SH-SY5Y (cell line): ENCODE results near the gene CROCC2.

Source experiments
- GATA2 ChIP-seq: IDR thresholded peaks from 2 replicates; pipeline ENCODE4 v1.6.1; 2011; ENCODE audit warnings: mild to moderate bottlenecking, low read depth, low read length
- GATA3 ChIP-seq: IDR thresholded peaks from 2 replicates; pipeline ENCODE4 v1.6.1; 2011; ENCODE audit warnings: low read depth, mild to moderate bottlenecking, low read length, moderate library complexity

CROCC2 gene

GRCh38 chr2:240967681-240968621, 61.8 kb downstream of the CROCC2 start:
- TF ChIP-seq GATA2, result no peak
- TF ChIP-seq GATA3, result no peak

- TF ChIP-seq GATA3 (no peak), GATA2 (no peak)
Observed at GRCh38 chr2:240968731-240969624, 62.8 kb downstream of the CROCC2 start.

DNA sequence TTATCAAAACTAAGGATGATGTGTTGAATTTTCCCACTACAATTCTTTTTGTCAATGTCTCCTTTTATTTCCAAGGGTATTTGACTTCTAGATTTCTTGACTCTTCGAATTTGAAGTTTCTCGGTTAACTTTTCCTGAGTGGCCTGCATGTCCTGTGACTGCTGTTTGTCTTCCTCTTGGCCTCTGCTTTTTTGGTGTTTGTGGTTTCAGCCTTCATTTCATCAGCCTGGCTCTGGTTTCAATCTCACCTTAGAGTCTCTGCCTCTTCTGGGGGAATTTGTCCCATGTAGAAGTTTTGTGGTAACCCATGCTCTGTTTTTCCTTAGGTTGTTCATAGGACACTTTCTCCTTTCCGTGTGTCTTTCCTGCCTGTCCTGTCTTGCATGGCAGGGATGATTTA, 64.0 kb downstream of the CROCC2 start:
- TF ChIP-seq GATA2 (no peak), GATA3 (no peak)

GRCh38 chr2:240970816-240971215, 64.7 kb downstream of the CROCC2 start:
- TF ChIP-seq GATA3, result no peak
- no peak for TF ChIP-seq GATA2

- TF ChIP-seq GATA3, result no peak
- TF ChIP-seq GATA2, result no peak
Observed at GRCh38 chr2:240972201-240972600, 66.1 kb downstream of the CROCC2 start.

DNA sequence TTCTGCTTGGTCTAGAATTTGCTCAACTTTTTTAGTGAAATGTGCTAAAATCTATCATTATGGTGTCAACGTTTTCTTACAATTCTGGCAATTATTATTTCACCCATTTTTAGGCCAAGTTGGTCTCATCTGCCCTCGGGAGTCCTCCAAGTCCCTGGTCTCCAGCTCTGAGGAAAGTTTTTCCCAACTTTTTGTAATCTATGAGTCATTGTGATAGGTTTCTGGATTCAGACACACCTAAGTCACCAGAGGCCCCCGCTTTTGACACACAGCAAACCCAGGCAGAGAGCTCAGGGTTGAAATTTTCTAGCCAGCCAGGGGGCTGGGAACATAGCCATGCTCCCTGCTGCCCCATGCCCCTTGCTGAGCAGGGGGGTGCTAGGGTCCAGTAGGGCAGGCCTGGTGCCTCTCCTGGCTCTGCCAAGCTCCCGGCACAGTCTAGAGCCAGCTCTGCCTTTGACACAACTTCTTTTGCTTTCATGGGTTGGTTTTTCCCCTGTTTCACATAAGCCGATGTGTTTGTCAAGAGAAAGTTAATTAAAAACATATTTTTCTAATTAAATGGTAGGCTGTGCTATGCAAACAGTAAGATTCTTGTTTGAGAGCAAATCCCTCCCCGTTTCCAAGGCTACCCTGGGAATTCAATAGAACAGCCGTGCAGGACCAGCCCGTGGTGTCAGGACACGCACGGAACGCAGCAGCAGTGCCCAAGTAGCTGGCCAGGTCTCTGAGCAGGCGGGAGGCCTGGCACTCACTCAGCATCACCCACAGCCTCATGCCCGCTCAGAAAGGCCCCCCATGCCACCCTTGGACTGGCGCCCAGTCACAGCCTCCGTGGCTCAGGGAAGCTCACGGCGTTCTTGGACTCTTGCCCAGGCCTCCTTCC, 66.7 kb downstream of the CROCC2 start:
- no peak for TF ChIP-seq GATA3
- TF ChIP-seq GATA2, result no peak

DNA sequence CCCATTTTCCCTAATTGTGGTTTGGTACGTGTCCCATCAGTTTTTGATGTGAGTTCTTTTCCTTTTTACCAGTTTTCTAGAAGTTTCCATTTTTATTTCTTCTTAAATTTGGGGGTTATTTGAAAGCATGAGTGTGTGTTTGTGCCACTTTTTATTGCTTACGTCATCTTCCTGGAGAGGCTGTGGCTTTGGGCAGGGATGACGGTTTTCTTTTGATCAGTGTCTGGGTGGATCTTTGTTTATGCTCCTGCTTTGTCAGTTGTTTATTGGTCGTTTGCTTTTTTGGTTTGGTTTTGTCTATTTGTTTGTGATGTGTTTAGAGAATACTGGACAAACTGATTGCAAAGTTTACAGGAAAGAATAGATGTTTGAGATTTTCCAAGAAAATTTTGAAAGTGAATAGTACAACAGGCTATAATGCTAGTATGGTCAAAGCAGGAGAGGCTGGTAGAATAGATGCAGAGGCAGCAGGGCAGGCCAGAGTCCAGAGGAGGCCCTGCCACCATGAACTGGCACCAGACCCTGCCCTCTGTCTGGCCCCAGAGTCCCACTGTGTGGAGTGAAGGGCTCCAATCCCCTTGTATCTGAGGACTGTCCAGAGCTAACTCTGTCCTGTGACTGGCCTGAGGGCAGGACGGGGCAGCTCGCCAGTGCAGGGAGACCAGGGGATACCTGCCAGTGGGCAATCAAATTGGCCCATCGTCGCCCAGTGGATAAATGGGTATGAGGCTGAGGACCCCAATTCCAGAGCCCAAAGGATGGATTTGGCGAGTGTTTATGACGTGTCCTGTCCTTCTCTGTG, 68.8 kb downstream of the CROCC2 start:
- TF ChIP-seq GATA2, result no peak

DNA sequence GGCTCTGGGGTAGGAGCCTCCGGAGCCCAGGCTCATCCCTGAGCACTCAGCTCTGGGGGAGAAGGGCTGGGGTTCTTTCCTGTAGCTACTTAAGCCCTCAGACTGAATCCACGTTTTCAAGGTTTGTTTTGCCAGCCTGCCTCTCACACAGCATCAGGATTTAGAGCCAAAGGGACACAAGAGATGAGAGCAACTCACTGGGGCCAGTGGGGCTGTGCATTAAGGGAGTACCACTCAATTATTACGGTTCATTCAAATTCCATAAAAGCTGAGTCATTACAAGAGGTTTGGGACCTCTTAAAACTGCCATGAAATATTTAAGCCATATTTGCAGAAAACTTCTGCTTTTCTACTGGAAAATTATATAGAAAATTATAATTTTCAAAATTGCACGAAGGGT, 75.1 kb downstream of the CROCC2 start:
- TF ChIP-seq GATA3 (no peak), GATA2 (no peak)

DNA sequence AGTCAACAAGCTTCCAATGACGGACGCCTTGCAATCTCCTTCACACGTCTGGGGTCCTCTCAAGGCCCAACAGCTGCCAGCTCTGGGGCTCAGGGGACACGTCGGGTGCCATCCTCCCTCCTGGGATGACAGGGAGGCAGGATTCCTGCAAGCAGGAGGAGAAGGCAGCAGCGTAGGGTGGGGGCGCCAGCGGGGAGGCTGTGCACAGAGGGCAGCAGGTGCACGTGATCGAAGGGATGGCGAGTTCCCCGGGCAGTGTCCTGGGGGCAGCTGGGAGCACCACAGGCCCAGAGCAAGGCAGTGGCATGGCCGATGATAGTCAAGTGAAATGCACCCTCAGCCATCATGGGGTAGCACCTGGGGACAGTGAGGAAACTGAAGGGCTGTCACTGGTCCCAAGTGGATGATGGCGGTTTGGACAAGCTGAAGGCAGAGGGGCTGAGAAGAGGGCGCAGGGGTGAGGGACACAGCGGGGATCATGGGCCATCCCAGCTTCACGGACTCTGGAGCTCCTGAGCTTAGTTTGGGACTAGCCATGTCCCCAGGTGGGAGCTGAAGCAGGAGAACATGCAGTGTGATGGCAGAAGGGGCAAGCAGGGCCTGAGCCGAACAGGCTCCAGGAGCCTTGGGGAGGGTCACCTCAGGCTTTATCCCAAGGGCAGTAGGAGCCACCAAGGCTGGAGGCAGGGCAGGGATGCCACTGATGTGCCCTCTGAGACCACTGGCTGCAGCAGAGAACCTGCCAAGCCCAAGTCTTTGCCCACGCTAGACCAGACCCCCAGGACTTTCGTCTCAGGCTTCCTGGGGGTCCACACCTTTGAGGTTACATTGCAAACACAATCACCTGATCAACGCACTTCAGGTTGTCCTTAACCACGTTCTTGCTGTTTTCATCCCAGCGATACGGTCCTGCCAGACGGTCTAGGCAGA, 76.0 kb downstream of the CROCC2 start:
- TF ChIP-seq GATA2, result no peak
- TF ChIP-seq GATA3, result no peak

- TF ChIP-seq GATA3, result no peak
- TF ChIP-seq GATA2, result no peak
Observed at GRCh38 chr2:240982821-240983281, 76.7 kb downstream of the CROCC2 start.

GRCh38 chr2:240983361-240983995, 77.3 kb downstream of the CROCC2 start:
- TF ChIP-seq GATA3 (no peak), GATA2 (no peak)

GRCh38 chr2:240983996-240984498, 77.9 kb downstream of the CROCC2 start:
- TF ChIP-seq GATA3 (no peak), GATA2 (no peak)
